Epidermal melanocyte (primary cell): ENCODE results near the gene OR1E2.
"Not testable (repeated sequence)": the region's sequence is repeated elsewhere in the genome, so short reads cannot be mapped to it uniquely, and the experiment has no call there.

Experiments
- DNase-seq: peaks from one replicate; pipeline ENCODE4 v3.0.0; 2011; ENCODE audit warnings: low spot score; ENCODE audit not compliant: insufficient read length

The OR1E2 gene

GRCh38 chr17:3397801-3398200 lies 35.8 kb downstream of the OR1E2 start:
- not testable (repeated sequence) for DNase-seq

- no peak for DNase-seq
Measured at GRCh38 chr17:3389791-3390190, 43.9 kb downstream of the OR1E2 start.

DNA sequence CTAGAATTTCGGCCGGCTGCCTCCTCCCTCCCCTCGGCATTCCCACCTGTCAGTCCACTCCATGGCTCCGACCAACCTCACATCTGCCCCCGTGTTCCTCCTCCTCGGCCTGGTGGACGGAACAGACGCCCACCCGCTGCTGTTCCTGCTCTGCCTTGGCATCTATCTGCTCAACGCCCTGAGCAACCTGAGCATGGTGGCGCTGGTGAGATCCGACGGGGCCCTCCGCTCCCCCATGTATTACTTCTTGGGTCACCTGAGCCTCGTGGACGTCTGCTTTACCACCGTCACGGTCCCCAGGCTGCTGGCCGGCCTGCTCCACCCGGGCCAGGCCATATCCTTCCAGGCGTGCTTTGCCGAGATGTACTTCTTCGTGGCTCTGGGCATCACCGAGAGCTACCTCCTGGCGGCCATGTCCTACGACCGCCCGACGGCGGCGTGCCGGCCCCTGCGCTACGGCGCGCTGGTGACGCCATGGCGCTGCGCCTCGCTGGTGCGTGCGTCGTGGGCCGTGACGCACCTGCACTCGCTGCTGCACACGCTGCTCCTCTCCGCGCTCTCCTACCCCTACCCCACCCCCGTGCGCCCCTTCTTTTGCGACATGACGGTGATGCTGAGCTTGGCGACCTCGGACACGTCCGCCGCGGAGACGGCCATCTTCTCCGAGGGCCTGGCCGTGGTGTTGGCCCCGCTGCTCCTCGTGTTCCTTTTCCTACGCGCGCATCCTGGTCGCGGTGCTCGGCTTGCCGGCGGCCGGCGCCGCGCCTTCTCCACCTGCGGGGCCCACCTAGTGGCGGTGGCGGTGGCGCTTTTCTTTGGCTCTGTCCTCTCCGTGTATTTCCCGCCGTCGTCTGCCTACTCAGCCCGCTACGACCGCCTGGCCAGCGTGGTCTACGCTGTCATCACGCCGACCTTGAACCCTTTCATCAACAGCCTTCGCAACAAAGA lies 47.5 kb downstream of the OR1E2 start, which contains the start of gene OR3A2:
OR3A2 (minus strand) TSS at position 440 of the 948 bp plus-strand sequence.
- no peak for DNase-seq
